ENCODE measurements around the gene PTPRD.
"Not testable (repeated sequence)": the region's sequence is repeated elsewhere in the genome, so short reads cannot be mapped to it uniquely, and the experiment has no call there.

PTPRD gene

GRCh38 chr9:8946461-8946860 lies 1666.3 kb downstream of the PTPRD start:
- DNase-seq, result no peak

GRCh38 chr9:8943392-8943791 lies 1669.4 kb downstream of the PTPRD start:
- DNase-seq, result no peak

DNA sequence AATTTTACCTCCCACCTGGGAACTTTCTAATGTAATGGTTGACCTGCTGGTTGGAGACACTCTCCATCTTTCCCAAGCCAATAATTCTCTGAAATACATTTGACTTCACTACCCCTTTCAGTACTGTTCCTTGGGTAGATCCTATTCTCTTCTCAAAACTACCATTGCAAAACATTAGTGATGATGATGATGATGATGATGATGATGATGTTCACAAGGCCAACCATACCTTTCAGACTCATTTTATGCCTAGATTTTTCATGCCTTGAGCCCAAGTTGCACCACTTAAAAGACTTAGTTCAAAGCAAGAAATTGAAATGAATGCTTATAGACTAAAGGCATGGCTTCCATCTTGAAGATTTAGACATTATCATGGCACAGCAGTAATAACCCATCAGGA lies 1672.2 kb downstream of the PTPRD start:
- no peak for DNase-seq

DNA sequence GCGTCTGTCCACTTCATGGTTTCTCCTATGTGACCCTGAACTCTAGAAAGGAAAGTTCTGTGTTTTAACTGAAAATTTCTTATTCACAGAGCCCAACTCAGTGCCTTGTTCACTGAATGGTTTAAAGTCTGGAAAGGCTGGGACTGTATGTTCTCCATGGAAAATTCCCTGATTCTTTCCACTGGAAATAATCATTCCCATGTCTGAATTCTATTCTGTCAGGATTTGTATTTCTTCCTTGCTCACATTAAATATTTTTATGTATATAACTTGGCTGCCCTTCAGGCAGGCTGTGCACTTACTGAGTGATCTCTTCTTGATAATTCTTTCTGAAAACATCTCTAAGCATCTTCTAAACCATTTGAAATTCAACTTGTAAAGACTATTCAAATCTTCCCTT lies 1686.3 kb downstream of the PTPRD start:
- no peak for DNase-seq

DNA sequence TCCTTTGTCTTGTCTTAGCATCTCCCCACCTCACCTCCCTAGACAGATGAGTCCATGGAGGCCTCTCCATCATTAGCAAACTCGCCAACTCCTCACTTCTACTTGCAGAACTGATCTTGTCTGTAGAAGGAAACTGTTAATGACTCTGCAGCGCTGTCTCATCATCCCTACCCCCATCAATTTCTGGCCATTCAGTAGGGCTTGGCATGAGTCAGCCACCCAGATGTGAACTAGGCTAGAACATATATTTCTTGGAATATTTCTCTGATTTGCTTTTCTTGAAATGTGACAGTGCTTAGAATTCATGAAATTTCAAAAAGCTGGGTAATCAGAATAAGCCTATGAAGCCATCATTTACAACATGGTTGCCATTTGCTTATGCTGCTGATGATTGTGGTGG lies 1688.2 kb downstream of the PTPRD start:
- DNase-seq, result no peak

DNA sequence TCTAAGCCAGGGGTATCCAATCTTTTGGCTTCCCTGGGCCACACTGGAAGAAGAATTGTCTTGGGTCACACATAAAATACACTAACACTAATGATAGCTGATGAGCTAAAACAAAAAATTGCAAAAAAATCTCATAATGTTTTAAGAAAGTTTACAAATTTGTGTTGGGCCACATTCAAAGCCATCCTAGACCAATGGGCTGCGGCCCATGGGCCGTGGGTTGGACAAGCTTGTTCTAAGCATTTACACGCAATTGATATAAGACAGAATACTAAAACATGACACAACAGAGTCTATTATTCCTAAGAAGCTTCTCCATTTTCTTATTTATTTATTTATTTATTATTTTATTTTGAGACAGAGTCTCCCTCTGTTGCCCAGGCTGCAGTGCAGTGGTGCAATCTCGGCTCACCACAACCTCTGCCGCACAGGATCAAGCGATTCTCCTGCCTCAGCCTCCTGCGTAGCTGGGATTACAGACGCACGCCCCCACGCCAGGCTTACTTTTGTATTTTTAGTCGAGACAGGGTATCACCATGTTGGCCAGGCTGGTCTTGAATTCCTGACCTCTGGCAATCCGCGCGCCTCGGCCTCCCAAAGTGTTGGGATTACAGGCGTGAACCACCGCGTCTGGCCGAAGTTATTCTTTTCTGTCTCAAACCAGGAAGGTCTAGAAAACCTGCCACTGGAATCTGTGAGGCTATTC lies 1692.2 kb downstream of the PTPRD start:
- not testable (repeated sequence) for DNase-seq

DNA sequence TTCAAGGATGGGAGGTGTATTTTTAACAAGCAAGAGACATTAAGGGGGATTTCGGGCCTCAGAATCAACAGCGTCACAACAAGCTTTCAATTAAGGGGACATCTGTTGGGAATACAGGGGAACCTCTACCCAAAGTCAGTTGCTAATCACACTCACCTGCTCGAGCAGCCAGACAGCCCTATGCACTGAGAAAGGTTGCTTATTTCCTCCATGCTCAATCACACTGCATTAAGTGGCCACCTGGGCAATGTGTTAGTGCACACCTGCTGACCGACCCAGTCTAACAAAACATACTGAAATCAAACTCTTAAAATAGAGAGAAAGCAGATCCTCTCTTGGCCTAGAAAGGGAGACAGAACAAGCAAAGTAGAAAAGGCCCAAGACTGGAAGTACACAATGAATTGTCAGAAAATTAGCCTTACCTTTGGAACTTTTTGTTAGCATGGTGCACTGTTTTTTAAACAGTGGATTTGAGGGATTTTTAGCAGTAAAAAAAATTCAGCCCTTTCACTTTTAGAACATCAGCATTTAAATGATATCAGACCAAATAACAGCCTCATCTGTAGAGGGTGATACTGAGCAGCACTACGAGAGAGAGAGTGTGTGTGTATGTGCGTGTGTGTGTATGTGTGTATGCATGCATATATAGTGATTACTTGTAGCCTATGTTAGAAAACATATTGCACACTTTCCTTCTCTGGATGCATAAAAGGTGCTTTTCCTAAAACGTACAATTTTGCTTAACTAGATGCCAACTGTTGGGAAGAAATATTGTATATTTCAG lies 1694.7 kb downstream of the PTPRD start:
- DNase-seq, result no peak

DNA sequence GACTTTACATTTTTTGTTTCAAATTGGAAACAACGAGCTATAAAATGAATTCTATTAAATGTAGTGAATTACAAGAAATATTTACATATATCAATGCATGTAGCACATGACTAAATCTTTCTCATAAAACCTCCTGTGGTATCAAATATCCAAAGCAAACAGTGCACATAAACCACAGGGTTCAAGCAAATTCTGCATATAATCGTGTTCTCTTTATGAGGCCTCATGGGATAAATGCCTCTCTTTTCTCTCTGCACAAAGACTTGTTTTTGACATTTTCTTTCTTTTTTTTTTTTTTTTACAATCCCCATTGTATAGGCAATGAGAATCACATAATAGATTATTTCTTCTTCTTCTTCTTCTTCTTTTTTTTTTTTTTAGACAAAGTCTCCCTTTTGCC lies 1696.0 kb downstream of the PTPRD start:
- DNase-seq, result no peak

DNA sequence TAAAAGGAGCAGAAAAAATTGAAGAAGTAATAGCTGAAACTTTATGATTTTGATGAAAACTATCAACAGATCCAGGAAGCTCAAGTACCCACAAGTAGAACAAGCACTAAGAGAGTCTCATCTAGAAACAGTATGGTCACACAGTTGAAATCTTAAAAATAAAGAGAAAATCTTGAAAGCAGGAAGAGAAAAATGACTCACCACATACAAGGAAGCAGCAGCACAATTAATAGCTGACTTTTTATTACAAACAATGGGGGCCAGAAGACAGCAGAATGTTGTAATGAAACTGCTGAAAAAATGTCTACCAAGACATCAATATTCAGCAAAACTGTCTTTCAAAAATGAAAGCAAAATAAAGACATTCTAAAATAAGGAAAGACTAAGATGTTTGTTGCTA lies 1704.9 kb downstream of the PTPRD start:
- peak in 1 of 2 experiments; percentile 2 for DNase-seq

DNA sequence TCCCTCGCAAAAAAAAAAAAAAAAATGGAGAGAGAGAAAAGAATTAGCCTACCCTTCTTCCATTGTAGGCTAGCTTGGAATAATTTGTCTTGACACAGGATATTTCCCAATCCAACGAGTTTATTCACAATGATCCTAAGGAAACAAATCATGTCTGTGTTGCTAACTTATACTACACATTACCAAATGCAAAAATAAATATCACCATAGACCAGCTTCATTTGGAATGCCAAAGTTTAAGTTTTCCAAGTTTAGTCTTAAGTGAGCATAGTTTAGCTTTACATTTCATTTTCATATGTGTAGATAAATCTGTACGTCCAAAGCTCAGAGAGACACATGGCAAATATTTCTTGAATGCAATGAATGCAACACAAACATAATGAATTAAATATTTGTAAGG lies 1707.1 kb downstream of the PTPRD start:
- no peak for DNase-seq

GRCh38 chr9:8904771-8905515 lies 1707.9 kb downstream of the PTPRD start:
- DNase-seq, result no peak

- DNase-seq, result no peak
These were observed 1709.7 kb downstream of the PTPRD start for GRCh38 chr9:8903077-8903476.

DNA sequence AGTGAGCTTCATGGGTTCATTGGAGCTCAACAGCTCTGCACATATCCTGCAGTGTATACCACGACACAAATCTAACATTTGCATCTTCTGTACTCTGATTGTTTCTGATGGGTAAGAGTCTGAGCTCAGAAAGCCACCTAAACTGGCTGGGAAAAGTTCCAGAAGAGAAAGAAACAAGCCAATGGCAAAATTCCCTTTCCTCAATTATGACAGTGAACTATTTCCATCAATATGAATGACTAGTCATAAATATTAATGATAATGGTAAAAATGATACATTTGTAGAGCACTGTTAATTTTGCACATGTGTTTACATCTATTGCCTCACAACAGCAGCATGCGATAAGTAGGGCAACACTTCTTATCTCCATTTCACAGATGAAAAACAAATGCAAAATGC lies 1711.7 kb downstream of the PTPRD start:
- DNase-seq, result no peak

- DNase-seq, result no peak
These were observed 1713.3 kb downstream of the PTPRD start for GRCh38 chr9:8899511-8899910.

DNA sequence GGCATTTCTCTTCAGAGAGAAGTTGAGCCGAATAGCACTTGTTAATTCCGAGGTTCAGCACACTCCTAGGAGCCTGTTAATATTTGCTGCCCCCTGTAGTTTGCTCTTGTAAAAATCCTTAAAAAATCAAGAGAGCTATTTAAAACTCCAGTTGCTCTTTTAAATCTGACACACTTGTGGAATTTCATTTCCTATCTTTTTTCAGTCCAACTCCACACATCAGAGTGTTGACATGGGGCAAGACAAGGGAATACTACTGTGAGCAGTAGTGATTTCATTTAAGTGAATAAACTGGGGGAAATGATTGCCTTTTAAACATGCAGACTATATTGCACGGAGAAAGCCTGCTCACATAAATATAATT lies 1717.0 kb downstream of the PTPRD start:
- peak; percentile 30 to 42 for DNase-seq

- no peak for DNase-seq
These were observed 1717.5 kb downstream of the PTPRD start for GRCh38 chr9:8895106-8895860.

- DNase-seq, result no peak
These were observed 1722.1 kb downstream of the PTPRD start for GRCh38 chr9:8890695-8891094.

DNA sequence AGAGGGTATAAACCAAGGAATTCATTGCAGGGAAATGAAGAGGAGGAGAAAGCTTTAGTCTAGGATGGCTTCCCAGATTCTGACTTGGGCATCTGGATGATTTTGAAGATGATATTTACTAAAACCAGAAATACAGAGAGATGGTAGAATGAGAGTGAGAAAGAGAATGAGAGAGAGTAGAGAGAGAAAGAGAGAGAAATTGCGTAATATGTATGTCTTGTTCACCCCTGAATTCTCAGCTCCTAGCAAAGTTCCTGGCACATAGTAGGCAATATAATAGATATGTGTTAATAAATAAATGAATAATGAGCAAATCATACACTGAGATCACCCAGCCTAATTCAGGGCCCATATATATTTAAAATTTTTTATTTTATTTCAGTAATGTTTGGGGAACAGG lies 1723.7 kb downstream of the PTPRD start:
- no peak for DNase-seq

DNA sequence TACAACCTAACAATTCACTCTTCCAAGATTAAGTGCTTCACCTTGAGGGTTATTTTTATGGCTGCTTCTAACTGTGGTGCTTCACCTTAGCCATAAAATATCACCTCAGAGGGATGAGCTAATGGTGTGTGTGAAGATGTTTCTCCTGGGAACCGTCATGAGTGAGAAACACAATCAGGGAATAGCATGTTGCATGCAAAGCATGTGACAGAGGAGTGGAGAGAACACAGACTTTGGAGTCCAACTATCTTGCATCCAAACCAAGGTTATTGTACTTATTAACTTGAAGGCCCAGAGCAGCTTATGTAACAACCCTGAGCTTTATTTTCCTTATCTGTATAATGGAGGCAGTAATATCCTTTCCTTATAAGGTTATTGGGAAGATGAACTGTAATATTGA lies 1724.2 kb downstream of the PTPRD start:
- no peak for DNase-seq

DNA sequence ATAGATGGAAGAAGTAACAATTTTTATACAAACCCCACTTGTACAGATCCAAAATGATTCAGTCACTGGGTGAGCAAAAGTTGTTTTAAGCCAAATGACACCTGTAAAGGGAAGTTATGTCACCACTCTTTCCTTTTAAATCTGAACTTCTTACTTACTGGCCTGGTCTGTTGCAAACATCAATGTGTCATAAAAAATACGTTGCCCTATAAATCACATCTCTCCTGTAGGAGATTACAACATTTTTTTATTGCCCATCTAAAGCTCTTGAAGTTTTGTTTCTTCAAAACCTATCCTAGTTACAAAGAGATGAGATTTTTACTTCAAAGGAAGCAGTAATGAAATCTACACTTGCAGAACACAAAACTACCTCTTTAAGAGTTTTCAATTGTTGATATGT lies 1725.4 kb downstream of the PTPRD start:
- no peak for DNase-seq

DNA sequence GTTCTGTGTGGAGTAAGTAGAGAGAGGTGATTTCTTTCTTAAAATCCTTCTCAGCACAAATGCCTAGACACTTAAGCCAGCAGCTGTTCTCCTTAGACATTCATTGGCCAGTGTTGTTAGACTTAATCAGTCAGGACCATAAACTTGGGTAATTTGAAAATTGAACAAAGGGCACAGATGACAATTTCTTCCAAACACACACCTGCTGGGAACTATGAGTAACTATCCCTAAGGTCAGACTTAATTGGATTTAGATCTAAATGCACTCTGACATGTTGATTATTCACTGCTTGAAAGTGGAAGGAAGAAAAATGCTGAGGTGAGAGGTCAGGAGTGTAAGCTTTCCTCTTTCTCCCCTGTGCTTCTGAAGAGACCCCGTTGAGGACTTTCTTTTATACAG lies 1729.5 kb downstream of the PTPRD start:
- no peak for DNase-seq

- DNase-seq, result no peak
These were observed 1732.7 kb downstream of the PTPRD start for GRCh38 chr9:8880060-8880459.

DNA sequence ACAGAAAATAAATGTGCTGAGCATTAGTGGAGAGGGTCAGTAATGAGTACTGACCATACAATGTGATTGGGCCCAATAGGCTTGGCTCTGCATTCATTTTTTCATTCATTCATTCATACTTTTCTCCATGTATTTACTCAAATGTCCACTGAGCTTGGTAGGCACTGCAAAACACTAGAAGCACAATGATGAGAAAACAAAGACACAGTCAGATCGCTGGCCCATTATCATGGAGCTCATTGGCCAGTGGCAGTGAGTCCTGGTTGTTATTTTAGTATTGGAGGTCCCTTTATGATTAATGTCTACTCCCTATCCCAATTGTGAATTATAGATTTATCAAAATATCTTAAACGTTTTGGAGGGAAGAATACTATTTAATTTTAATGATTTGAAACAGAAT lies 1733.5 kb downstream of the PTPRD start:
- DNase-seq, result no peak

Measured in Kasumi-1 (cell line).